Measurements from ENCODE around the gene VPS35L. TPM values are rescaled to one million over a fixed set of nuclear protein-coding genes. Genes with fewer than 3 reads are reported as not detected.

Gene VPS35L
- total and polyA plus RNA-seq, 10 of the 15 experiments (the other 5 are each of a cell fraction or from before 2014, with no cell fraction given) = 14.9 to 44.1 (median 26.3) TPM

- TF ChIP-seq E2F8 (IDR thresholded peaks at IDR 0.05; ENCODE audit: low read depth, partially characterized antibody) = no peak
- TF ChIP-seq, protein P1, sequence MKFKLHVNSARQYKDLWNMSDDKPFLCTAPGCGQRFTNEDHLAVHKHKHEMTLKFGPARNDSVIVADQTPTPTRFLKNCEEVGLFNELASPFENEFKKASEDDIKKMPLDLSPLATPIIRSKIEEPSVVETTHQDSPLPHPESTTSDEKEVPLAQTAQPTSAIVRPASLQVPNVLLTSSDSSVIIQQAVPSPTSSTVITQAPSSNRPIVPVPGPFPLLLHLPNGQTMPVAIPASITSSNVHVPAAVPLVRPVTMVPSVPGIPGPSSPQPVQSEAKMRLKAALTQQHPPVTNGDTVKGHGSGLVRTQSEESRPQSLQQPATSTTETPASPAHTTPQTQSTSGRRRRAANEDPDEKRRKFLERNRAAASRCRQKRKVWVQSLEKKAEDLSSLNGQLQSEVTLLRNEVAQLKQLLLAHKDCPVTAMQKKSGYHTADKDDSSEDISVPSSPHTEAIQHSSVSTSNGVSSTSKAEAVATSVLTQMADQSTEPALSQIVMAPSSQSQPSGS (IDR thresholded peaks at IDR 0.05; ENCODE audit: low read length) = no peak
- no peak for TF ChIP-seq NRF1 (conservative IDR thresholded peaks at IDR 0.05; ENCODE audit: low read depth, low read length)
- no peak for TF ChIP-seq RBBP5 (conservative IDR thresholded peaks at IDR 0.05)
- no peak for TF ChIP-seq TCF12 (IDR thresholded peaks at IDR 0.05; ENCODE audit: low read depth, low read length)
- no peak for TF ChIP-seq ZNF24 (IDR thresholded peaks at IDR 0.05)
- TF ChIP-seq TCF7 (IDR thresholded peaks at IDR 0.05; ENCODE audit: borderline replicate concordance) = no peak
- TF ChIP-seq POLR2AphosphoS5 (IDR thresholded peaks at IDR 0.05; ENCODE audit: low read length) = no peak
- TF ChIP-seq, protein P2, sequence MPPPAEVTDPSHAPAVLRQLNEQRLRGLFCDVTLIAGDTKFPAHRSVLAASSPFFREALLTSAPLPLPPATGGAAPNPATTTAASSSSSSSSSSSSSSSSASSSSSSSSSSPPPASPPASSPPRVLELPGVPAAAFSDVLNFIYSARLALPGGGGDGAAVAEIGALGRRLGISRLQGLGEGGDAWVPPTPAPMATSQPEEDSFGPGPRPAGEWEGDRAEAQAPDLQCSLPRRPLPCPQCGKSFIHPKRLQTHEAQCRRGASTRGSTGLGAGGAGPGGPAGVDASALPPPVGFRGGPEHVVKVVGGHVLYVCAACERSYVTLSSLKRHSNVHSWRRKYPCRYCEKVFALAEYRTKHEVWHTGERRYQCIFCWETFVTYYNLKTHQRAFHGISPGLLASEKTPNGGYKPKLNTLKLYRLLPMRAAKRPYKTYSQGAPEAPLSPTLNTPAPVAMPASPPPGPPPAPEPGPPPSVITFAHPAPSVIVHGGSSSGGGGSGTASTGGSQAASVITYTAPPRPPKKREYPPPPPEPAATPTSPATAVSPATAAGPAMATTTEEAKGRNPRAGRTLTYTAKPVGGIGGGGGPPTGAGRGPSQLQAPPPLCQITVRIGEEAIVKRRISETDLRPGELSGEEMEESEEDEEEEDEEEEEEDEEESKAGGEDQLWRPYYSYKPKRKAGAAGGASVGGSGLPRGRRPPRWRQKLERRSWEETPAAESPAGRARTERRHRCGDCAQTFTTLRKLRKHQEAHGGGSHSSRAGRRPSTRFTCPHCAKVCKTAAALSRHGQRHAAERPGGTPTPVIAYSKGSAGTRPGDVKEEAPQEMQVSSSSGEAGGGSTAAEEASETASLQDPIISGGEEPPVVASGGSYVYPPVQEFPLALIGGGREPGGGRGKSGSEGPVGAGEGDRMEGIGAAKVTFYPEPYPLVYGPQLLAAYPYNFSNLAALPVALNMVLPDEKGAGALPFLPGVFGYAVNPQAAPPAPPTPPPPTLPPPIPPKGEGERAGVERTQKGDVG (CRISPR knock-in tag; IDR thresholded peaks at IDR 0.05) = no peak
Measured at GRCh38 chr16:19745286-19746010, 189.9 kb downstream of the VPS35L start (continued).
